ES-I3 (cell line): Measurements from ENCODE around the gene ZNF816.
"Not testable (repeated sequence)": the region's sequence is repeated elsewhere in the genome, so short reads cannot be mapped to it uniquely, and the experiment has no call there.

Experiments used
- H3K36me3 ChIP-seq: 2 replicates; pipeline ENCODE4 v1.6.1; 2013; ENCODE audit warnings: mild to moderate bottlenecking, low read length, control low read depth, moderate library complexity; ENCODE audit not compliant: insufficient read depth
- H3K4me1 ChIP-seq: 2 replicates; pipeline ENCODE4 v1.6.1; 2013; ENCODE audit warnings: mild to moderate bottlenecking, control low read depth, low read length; ENCODE audit not compliant: insufficient read depth
- H3K9ac ChIP-seq: 2 replicates; pipeline ENCODE4 v1.6.1; 2013; ENCODE audit warnings: low read depth, mild to moderate bottlenecking, low read length, moderate library complexity
- H3K9me3 ChIP-seq: 2 replicates; pipeline ENCODE4 v1.6.1; 2013; ENCODE audit warnings: mild to moderate bottlenecking, low read length, moderate library complexity; ENCODE audit not compliant: control insufficient read depth, insufficient read depth

Gene ZNF816

GRCh38 chr19:52935434-52935833 is 27.2 kb downstream of the ZNF816 start:
- Histone ChIP-seq H3K9me3 (no peaks in the 10 kb centered on the region), H3K9ac (no peak overlapping the region), H3K36me3 (no peaks in the 10 kb centered on the region; the same call in 1 of the 2 replicates), H3K4me1 (no peaks in the 10 kb centered on the region)

GRCh38 chr19:52924641-52925040 is 38.0 kb downstream of the ZNF816 start:
- H3K9me3 ChIP-seq, H3K36me3 ChIP-seq, H3K9ac ChIP-seq, H3K4me1 ChIP-seq: not testable (repeated sequence)

GRCh38 chr19:52923778-52924593 is 38.7 kb downstream of the ZNF816 start:
- peaks cover 9% of the 10 kb centered on the region; the same call in 1 of the 2 replicates for H3K4me1 ChIP-seq
- H3K9ac ChIP-seq: peak overlapping the region; percentile 45; the same call in 1 of the 2 replicates
- H3K36me3 ChIP-seq: no peaks in the 10 kb centered on the region
- H3K9me3 ChIP-seq: no peaks in the 10 kb centered on the region

- Histone ChIP-seq H3K4me1 (peaks cover 9% of the 10 kb centered on the region; the same call in 1 of the 2 replicates), H3K9me3 (no peaks in the 10 kb centered on the region), H3K36me3 (no peaks in the 10 kb centered on the region), H3K9ac (peak within 1 kb of the TSS; percentile 68)
Measured at GRCh38 chr19:52922841-52923777, 39.6 kb downstream of the ZNF816 start, which contains the start of gene ZNF888. TSS of gene ZNF888 (minus strand) at chr19:52923428. CDS start at chr19:52917873, 5,555 bp downstream.

- peaks cover 4% of the 10 kb centered on the region; the same call in 1 of the 2 replicates for H3K36me3 ChIP-seq
Measured at GRCh38 chr19:52917531-52917930, 45.1 kb downstream of the ZNF816 start.

GRCh38 chr19:52910648-52911047 is 52.0 kb downstream of the ZNF816 start:
- Histone ChIP-seq H3K9me3 (peaks cover 3% of the 10 kb centered on the region; the same call in 1 of the 2 replicates), H3K9ac (no peak overlapping the region), H3K36me3 (peaks cover 7% of the 10 kb centered on the region), H3K4me1 (no peaks in the 10 kb centered on the region)

More at GRCh38 chr19:52917531-52917930, 45.1 kb downstream of the ZNF816 start:
- Histone ChIP-seq H3K4me1 (no peaks in the 10 kb centered on the region), H3K9ac (no peak overlapping the region), H3K9me3 (no peaks in the 10 kb centered on the region)

GRCh38 chr19:52904052-52904780 is 58.5 kb downstream of the ZNF816 start:
- H3K9ac ChIP-seq, H3K4me1 ChIP-seq, H3K36me3 ChIP-seq, H3K9me3 ChIP-seq: not testable (repeated sequence)

- Histone ChIP-seq H3K36me3 (peaks cover 2% of the 10 kb centered on the region), H3K9ac (no peak overlapping the region), H3K4me1 (peaks cover 5% of the 10 kb centered on the region; the same call in 1 of the 2 replicates), H3K9me3 (peaks cover under 1% of the 10 kb centered on the region; the same call in 1 of the 2 replicates)
Measured at GRCh38 chr19:52901842-52902241, 60.8 kb downstream of the ZNF816 start.
